Gastrocnemius medialis (tissue), 4 donors: ENCODE measurements around the gene DEGS1.

Experiments
- POLR2A ChIP-seq, 2 donors: fragments of 450-650 bp; IDR thresholded peaks; one replicate each; pipeline ENCODE4 v1.6.1; 2017; ENCODE audit warnings: antibody characterized with exemption in 2 of 2, mild to moderate bottlenecking in 2 of 2, moderate library complexity in 2 of 2
- TF ChIP-seq, protein P1 (sequence below), 5 experiments: fragments of 450-650 bp in 3 of 5; fragments of 200-600 bp in 2 of 5; sonication (generic) in 2 of 5; IDR thresholded peaks in 4 of 5; conservative IDR thresholded peaks in 1 of 5; 1 replicate in 4 of 5; 2 replicates in 1 of 5; pipeline ENCODE4 v1.5.1; 2016 to 2019; ENCODE audit warnings: antibody characterized with exemption in 5 of 5, mild to moderate bottlenecking in 3 of 5, moderate library complexity in 3 of 5

DNA sequence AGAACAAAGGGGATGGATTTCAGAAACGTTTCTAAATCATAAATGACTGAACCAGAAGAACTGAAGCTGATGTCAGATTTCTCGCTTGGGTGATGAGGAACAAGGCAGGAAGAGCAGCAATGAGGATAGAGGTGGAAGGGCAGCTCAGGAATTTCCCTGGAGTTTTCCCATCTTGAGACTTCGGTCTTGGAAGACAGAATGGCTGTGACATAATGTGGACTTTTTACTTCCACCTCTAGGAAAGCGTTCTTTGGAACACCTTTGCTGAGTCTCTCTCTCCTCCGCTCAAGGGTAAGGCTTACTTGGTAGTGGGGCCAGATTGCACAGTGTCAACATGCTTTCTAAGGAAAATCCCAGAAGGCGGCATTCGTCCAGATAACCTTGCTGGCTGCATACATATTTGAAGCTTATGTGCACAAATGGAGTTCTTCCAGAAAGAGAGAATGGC is 36.6 kb downstream of the DEGS1 start:
- TF ChIP-seq, protein P1, sequence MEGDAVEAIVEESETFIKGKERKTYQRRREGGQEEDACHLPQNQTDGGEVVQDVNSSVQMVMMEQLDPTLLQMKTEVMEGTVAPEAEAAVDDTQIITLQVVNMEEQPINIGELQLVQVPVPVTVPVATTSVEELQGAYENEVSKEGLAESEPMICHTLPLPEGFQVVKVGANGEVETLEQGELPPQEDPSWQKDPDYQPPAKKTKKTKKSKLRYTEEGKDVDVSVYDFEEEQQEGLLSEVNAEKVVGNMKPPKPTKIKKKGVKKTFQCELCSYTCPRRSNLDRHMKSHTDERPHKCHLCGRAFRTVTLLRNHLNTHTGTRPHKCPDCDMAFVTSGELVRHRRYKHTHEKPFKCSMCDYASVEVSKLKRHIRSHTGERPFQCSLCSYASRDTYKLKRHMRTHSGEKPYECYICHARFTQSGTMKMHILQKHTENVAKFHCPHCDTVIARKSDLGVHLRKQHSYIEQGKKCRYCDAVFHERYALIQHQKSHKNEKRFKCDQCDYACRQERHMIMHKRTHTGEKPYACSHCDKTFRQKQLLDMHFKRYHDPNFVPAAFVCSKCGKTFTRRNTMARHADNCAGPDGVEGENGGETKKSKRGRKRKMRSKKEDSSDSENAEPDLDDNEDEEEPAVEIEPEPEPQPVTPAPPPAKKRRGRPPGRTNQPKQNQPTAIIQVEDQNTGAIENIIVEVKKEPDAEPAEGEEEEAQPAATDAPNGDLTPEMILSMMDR (IDR thresholded peaks at IDR 0.05 in 4 of 5, conservative IDR thresholded peaks at IDR 0.05 in 1 of 5) = no peak
- TF ChIP-seq POLR2A (IDR thresholded peaks at IDR 0.05) = no peak
